ENCODE results near the gene ADAP2. TPM values are rescaled to one million over a fixed set of nuclear protein-coding genes. Genes with fewer than 3 reads are reported as not detected.
A peak's percentile ranks its signal among the peaks of the same experiment; 100 is the strongest.
"Not testable (repeated sequence)": the region's sequence is repeated elsewhere in the genome, so short reads cannot be mapped to it uniquely, and the experiment has no call there.

Gene ADAP2
- total RNA-seq, 1 donor from 2014 or later = 43.2 TPM

DNA sequence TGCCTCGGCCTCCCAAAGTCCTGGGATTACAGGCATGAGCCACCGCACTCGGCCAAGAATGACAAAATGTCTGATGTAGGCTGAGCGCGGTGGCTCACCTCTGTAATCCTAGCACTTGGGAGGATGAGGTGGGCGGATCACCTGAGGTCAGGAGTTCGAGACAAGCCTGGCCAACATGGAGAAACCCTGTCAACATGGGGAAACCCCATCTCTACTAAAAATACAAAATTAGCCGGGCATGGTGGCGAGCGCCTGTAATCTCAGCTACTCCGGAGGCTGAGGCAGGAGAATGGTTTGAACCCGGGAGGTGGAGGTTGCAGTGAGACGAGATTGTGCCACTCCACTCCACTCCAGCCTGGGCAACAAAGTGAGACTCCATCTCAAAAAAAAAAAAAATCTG, 46.2 kb downstream of the ADAP2 start:
- DNase-seq (ENCODE audit: low spot score) = peak; percentile 41

- peak; percentile 43 for DNase-seq (ENCODE audit: low spot score)
Measured at GRCh38 chr17:30969989-30970830, 48.5 kb downstream of the ADAP2 start.

GRCh38 chr17:30970831-30971567, 49.3 kb downstream of the ADAP2 start, which contains the start of gene RNF135:
RNF135 (plus strand) TSS chr17:30971039; CDS start chr17:30971074, 35 bp downstream.
- DNase-seq (ENCODE audit: low spot score) = peak; percentile 92

- no peak for DNase-seq (ENCODE audit: low spot score)
Measured at GRCh38 chr17:30975042-30975820, 53.5 kb downstream of the ADAP2 start.

- DNase-seq (ENCODE audit: low spot score) = not testable (repeated sequence)
Measured at GRCh38 chr17:30979919-30980318, 58.2 kb downstream of the ADAP2 start.

DNA sequence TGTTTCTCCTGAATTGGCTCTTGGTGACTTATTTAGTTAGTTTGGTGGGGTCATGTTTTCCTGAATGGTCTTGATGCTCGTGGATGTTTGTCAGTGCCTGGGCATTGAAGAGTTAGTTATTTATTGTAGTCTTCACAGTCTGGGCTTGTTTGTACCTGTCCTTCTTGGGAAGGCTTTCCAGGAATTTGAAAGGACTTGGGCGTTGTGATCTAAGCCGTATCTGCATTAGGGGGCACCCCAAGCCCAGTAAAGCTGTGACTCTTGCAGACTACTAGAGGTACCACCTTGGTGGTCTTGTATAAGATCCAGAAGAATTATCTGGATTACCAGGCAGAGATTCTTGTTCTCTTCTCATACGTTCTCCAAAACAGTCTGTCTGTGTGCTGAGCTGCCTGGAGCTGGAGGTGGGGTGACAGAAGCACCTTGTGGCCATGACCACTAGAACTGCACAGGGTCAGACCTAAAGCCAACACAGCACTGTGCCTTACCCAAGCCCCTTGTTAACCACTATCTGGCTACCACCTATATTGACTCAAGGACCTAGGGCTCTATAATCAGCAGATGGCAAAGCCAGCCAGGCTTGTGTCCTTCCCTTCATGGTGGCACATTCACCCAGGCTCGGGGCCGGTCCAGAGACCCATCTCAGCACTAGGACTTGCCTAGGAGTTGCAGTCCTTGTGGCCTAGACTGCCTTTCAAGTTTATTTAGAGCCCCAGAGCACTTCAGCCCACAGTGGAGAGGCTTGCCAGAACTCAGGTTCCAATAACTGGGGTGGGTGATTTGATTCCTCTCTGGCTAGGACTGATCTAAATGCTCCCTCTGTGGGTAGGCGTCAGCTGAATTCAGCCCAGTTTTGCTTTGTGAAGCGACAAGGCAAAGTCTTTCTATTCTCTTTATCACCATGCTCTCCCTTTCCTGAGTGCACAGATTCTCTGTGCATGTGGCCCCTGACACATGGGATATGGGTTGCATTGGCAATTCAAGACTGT, 60.1 kb downstream of the ADAP2 start:
- no peak for DNase-seq (ENCODE audit: low spot score)

DNA sequence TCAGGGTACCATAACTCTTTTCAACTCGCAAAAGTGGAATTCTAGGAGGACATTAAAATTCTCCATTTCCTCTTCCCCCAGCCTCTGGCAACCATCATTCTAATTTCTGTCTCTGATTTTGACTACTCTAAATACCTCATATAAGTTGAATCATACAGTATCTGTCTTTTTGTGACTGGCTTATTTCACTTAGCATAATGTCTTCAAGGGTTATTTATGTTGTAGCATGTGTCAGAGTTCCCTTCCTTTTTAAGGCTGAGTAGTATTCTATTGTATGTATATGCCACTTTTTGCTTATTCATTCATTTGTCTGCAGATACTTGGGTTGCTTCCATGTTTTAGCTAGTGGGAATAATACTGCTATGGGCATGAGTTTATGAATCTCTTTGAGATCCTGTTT, 61.1 kb downstream of the ADAP2 start:
- no peak for DNase-seq (ENCODE audit: low spot score)

GRCh38 chr17:30990458-30990857, 68.7 kb downstream of the ADAP2 start:
- no peak for DNase-seq (ENCODE audit: low spot score)

DNA sequence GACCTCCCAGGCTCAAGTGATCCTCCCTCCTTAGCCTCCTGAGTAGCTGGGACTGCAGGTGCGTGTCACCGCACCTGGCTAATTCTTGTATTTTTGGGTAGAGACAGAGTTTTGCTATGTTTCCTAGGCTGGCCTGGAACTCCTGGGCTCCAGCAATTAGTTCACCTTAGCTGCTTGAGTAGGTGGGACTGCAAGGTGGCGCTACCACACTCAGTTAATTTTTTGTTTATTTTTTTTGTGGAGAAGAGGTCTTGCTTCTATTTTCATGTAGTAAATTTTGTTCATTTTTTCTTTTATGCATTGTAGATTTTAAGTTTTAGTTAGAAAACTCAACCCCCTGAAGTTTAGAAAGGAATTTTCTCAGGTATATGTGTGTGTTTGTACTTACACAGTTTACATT, 70.8 kb downstream of the ADAP2 start:
- no peak for DNase-seq (ENCODE audit: low spot score)

GRCh38 chr17:30995347-30995746, 73.6 kb downstream of the ADAP2 start:
- no peak for DNase-seq (ENCODE audit: low spot score)

- no peak for DNase-seq (ENCODE audit: low spot score)
Measured at GRCh38 chr17:30996486-30996885, 74.7 kb downstream of the ADAP2 start.

DNA sequence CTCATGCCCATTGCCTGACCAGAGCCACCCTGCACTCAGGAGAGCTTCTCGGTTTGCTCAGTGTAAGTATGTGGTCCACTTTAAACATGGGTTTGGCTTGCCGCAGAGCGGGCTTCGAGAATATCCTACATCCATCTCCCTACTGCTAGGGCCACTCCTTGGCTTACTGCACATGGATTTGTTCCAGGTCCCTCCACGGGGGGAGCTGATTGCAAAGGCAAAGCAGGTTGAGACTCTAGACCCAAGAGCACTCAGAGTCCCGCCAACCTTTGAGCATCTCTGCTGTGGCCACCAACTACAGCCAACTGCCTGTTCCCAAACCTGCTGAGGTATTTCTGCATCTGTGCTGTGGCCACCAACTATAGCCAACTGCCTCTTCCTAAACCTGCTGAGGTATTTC, 75.5 kb downstream of the ADAP2 start:
- no peak for DNase-seq (ENCODE audit: low spot score)

DNA sequence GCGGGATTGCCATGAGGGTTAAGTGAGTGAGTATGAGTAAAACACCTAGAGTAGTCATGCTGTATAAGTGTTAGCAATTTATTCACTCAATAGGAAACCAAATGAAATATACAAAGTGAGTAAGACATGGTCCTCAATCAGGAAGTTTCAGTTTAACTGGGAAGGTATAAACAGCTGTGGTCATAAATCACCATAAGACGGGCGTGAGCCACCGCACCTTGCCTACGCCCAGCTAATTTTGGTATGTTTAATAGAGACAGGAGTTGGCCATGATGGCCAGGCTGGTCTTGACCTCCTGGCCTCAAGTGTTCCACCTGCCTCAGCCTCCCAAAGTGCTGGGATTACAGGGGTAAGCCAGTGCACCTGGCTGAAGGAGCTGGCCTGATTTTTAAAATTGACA, 76.1 kb downstream of the ADAP2 start:
- no peak for DNase-seq (ENCODE audit: low spot score)

GRCh38 chr17:31002047-31002446, 80.3 kb downstream of the ADAP2 start:
- DNase-seq (ENCODE audit: low spot score) = no peak

DNA sequence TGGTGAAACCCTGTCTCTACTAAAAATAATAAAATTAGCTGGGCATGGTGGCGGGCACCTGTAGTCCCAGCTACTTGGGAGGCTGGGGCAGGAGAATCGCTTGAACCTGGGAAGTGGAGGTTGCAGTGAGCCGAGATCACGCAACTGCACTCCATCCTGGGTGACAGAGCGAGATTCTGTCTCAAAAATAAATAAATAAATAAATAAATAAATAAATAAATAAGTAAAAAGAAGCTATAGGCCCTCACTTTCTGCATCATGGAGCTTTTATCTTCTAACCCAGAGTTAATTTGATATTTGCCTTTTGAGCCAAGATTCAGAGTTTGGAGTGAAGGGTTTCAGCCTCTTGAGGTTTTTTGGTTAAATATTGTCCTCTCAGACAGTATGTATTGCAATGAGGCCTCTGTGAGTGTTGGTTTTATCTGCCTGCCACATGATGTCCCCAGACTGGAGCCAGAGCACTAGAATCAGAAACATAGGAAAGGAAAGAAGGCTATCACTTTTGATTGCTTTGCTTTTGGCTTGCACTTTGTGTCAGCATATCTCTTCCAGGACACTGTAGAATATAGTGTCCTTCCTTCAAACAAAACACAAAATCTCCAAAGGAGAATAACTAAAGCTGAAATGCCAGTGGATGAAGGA, 81.6 kb downstream of the ADAP2 start:
- DNase-seq (ENCODE audit: low spot score) = no peak

- no peak for DNase-seq (ENCODE audit: low spot score)
Measured at GRCh38 chr17:31004160-31004559, 82.4 kb downstream of the ADAP2 start.

GRCh38 chr17:31007695-31008373, 86.1 kb downstream of the ADAP2 start:
- no peak for DNase-seq (ENCODE audit: low spot score)

GRCh38 chr17:31008374-31009041, 86.8 kb downstream of the ADAP2 start:
- DNase-seq (ENCODE audit: low spot score) = peak; percentile 91

Measured in mesenteric fat pad (tissue), 1 donor.